GM12872 (cell line): ENCODE data around the gene LETM1.

ENCODE experiments used
- TF ChIP-seq, protein P1 (sequence below): IDR thresholded peaks from 3 replicates; pipeline ENCODE4 v1.5.1; 2011; ENCODE audit warnings: low read depth, mild to moderate bottlenecking, low read length, moderate library complexity; ENCODE audit not compliant: insufficient read depth

The LETM1 gene

DNA sequence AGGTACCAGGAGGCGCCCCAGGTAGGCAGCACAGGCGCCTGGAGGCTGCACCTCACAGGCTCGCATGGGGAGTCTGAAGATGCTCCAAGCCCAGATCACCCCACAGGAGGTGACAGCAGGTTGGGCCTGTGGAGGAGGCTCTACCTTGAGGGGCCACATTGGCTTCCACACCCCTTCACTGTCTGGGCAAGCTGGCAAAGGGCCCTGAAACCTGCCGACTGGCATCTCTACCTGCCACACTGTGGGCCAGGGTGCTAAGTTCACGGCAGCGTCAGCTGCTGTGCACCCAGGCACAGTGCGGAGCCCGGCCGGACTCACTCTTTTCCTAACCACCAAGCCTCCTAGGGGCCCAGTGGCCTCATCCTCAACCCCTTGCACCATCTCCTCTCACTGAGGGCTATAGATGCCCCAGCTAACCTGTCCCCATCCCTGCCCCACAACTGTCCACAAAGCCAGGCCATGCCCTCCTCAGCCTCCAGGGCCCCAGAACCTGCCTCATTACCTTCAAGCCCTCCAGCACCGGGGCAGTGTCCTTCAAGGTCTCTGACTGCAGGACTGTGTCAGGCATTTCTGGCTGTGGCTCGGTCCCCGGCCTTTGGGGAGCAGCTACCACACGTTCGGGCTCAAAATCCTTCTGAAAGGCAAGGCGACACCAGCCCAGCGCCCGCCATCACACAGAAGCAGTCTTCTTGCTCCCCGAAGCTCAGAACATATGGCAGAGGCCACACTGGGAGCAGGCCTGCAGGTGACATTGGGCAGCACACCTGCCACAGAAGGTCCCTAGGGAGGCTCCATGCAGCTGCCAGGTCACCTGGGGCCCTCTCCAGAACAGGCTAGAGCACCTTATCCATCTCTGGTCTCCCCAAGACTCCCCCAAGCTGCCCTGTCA, 34.0 kb downstream of the LETM1 start:
- TF ChIP-seq, protein P1, sequence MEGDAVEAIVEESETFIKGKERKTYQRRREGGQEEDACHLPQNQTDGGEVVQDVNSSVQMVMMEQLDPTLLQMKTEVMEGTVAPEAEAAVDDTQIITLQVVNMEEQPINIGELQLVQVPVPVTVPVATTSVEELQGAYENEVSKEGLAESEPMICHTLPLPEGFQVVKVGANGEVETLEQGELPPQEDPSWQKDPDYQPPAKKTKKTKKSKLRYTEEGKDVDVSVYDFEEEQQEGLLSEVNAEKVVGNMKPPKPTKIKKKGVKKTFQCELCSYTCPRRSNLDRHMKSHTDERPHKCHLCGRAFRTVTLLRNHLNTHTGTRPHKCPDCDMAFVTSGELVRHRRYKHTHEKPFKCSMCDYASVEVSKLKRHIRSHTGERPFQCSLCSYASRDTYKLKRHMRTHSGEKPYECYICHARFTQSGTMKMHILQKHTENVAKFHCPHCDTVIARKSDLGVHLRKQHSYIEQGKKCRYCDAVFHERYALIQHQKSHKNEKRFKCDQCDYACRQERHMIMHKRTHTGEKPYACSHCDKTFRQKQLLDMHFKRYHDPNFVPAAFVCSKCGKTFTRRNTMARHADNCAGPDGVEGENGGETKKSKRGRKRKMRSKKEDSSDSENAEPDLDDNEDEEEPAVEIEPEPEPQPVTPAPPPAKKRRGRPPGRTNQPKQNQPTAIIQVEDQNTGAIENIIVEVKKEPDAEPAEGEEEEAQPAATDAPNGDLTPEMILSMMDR, result no peak

DNA sequence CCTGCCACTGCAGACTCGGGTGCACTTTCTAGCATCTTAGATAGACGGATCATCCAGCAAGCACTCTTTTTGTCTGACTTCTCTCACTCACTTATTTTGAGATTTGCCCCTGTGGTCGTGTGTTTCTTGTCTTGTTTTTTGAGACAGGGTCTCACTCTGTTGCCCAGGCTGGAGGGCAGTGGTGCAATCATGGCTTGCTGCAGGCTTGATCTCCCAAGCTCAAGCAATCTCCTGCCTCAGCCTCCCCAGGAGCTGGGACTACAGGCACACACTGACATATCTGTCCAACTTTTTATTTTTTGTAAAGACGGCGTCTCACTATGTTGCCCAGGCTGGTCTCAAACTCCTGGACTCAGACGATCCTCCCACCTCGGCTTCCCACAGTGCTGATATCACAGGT, 36.1 kb downstream of the LETM1 start:
- TF ChIP-seq, protein P1, result no peak

DNA sequence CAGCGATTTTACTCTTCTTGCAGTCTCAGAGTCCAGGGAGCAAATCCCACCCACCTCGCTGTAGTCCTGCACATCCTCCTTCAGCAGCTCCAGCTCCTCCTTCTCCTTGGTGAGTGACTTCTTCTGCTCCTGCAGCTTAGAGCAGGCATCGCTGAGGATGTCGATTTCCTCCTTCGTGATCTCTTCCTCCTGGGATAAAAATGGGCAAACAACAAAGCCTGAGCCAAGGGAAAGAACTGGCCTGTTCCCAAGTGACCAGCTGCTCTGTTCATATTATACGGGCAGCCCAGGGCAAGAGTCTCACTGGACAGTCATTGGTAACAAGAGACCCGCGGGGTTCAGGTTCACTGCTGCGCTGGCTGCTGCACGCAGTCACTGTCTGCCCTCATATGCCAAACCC, 36.7 kb downstream of the LETM1 start:
- TF ChIP-seq, protein P1, result no peak

DNA sequence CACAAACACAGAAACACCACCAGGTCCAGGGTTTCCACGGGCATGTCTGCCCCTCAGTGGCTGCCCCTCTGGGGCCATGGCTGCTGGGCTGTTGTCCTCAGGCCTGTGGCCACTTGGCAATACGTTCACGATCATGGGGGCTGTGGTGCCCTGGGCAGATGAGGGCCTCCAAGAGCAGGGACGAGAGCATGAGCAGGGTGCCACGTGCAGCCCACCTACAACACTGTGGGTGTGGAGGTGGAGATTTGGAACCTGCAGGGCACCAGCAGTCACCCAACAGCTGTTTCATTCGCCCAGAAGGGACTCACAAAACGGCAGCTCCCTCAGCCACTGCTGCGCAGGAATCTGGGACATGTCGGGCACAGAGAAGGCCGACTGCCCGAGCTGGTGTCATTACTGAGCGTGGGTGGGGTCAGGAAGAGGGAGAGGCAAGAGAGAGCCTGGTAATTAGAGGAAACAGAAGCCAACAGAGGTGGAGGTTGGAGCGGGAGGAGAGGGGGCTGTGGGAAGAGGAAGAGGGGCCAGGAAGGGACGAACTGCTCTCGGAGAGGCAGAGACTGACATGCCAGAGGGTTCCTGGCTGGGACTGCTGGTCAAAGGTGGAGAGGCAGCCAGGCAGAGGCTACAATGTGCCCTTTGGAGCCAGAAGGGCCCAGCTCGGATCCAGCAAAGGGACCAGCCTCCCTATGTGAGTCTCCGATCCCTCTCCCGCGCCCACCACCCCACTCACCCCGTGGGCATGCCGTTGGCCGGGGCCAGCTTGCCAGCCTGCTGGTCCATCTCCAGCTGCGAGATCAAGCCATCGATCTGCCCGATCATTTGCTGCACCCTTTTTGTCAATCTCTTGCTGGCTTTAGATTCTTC, 39.7 kb downstream of the LETM1 start:
- TF ChIP-seq, protein P1, result no peak

DNA sequence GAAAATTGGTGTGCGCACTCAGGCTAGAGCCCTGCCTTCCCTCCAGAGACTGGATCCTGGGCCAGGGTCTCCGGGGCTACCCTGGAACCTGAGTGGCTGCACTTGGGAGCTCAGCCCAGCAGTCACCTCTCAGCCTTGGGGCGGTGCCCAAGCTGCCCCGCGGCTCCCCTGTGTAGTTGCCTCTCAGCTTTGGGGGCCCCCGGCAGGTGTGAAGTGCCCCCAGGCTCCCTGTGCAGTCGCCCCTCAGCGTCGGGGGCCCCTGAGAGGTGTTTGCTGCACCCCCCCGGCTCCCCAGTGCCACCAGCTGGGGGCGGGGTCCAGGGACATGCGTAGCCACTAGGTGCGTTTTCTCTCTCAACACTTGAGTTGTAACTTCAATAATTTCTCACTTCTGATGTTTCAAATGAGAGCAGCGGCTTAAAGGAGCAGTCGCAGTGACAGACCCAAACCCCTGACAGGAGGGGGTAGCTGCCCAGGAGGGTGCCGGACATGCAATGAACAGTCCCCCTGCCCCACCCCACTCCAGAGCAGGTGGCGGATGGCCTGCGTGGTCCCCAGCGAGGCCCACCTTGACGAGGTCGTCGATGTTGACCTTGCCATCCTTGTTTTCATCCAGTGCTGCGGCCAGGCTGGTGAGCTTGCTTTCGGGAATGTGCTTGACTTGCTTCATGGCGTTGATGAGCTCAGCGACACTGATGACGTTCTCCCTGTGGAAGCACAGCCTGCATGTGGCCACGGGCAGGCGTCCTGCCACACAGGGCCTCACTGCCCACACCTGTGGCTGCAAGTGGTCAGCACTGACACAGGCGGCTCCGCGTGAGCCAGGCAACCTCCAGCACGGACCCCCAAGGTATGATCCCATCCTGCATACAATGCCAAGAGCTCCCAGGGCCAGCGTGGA, 40.6 kb downstream of the LETM1 start:
- TF ChIP-seq, protein P1, result no peak

DNA sequence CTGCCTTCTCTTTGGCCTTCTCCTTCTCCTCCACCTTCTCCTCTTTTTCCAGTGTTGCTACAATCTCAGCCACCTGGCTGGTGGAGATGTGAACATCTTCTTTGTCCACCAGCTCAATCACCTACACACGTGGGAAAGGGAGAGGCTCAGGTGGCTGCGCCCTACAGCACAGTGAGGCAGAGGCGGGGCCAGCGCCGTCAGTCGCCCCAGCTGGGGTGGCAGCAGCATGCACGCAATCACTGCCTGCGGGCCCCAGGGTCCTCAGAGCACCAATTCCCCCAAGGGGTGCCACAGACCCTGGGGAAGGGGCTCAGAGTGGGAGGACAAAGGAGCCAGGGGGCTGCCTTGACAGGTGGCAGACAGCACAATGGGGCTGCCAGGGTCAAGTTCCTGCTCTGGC, 41.5 kb downstream of the LETM1 start:
- TF ChIP-seq, protein P1, result no peak
